GM12878 (cell line): ENCODE data around the gene PCK1. TPM values are rescaled to one million over a fixed set of nuclear protein-coding genes. Genes with fewer than 3 reads are reported as not detected.

Experiments used
- ATAC-seq: fragments of 200-7000 bp; cut with Tn5 transposase; 3 replicates; pipeline ENCODE4 v1.9.1; 2020; ENCODE audit warnings: mild to moderate bottlenecking, moderate library complexity
- BruUV-seq: library from RNA; stranded (reverse); fragments of 400-500 nt; replicated peaks from 2 replicates; lab custom pipeline; 2021; lab: Mats Ljungman, UMichigan
- CTCF ChIA-PET: fragments of 300-600 bp; sonication (Branson Sonifier 250); formaldehyde crosslinking; extraction: SDS; loops from one replicate; lab custom pipeline; 2021; ENCODE audit warnings: inconsistent platforms; lab: Yijun Ruan, JAX
- POLR2A ChIA-PET: fragments of 350-600 bp; formaldehyde crosslinking; extraction: SDS; loops from one replicate; lab custom pipeline; 2021; ENCODE audit warnings: inconsistent platforms; lab: Charles Lee
- RAD21 ChIA-PET: fragments of 300-600 bp; sonication (Branson Sonifier 250); formaldehyde crosslinking; loops from one replicate; lab custom pipeline; 2023; ENCODE audit warnings: antibody characterized with exemption; ENCODE audit not compliant: unreplicated experiment; lab: Charles Lee
- SMC1A ChIA-PET: fragments of 300-600 bp; sonication (Branson Sonifier 250); formaldehyde crosslinking; loops from one replicate; lab custom pipeline; 2023; ENCODE audit not compliant: unreplicated experiment, uncharacterized antibody; lab: Charles Lee
- DNase-seq: peaks from one replicate; pipeline ENCODE4 v3.0.0-alpha.2; 2011; ENCODE audit warnings: low read depth, low spot score
- FAIRE-seq: peaks from 3 replicates; lab custom pipeline; 2011; peaks lifted over from hg19 to GRCh38; lab: Jason Lieb, UNC
- H2AFZ ChIP-seq: 2 replicates; pipeline ENCODE4 v1.6.0; 2011; ENCODE audit warnings: low read depth, low read length, control low read depth; ENCODE audit not compliant: control insufficient read depth
- H3K27ac ChIP-seq: 2 replicates; pipeline ENCODE4 v1.5.1; 2011; ENCODE audit warnings: control low read depth; ENCODE audit not compliant: control insufficient read depth, insufficient read depth
- H3K27me3 ChIP-seq, 2 experiments: replicated peaks in 1 of 2; 2 replicates each; pipeline versions ENCODE4 v1.6.0 to v1.6.1; 2011; ENCODE audit warnings: low read length in 1 of 2; ENCODE audit not compliant: control insufficient read depth in 2 of 2, insufficient read depth in 2 of 2
- H3K36me3 ChIP-seq, 2 experiments: 2 replicates each; pipeline ENCODE4 v1.5.1; 2011; ENCODE audit warnings: low read length in 1 of 2; ENCODE audit not compliant: control insufficient read depth in 2 of 2, insufficient read depth in 2 of 2
- H3K4me1 ChIP-seq: 2 replicates; pipeline ENCODE4 v1.6.1; 2011; ENCODE audit warnings: mild to moderate bottlenecking, low read length, moderate library complexity, mixed read lengths; ENCODE audit not compliant: control insufficient read depth, insufficient read depth
- H3K4me2 ChIP-seq: 2 replicates; pipeline ENCODE4 v1.6.0; 2011; ENCODE audit warnings: control low read depth; ENCODE audit not compliant: control insufficient read depth, insufficient read depth
- H3K4me3 ChIP-seq: fragments of 200-600 bp; sonication (generic); 2 replicates; pipeline ENCODE4 v1.5.1; 2016
- H3K79me2 ChIP-seq: 2 replicates; pipeline ENCODE4 v1.6.0; 2011; ENCODE audit warnings: low read length; ENCODE audit not compliant: control insufficient read depth, insufficient read depth
- H3K9ac ChIP-seq: 2 replicates; pipeline ENCODE4 v1.8.0; 2011; ENCODE audit warnings: low read length, control low read depth, mixed read lengths; ENCODE audit not compliant: control insufficient read depth, insufficient read depth
- H3K9me3 ChIP-seq: replicated peaks from 3 replicates; pipeline ENCODE4 v1.5.1; 2011; ENCODE audit warnings: mild to moderate bottlenecking, low read length; ENCODE audit not compliant: control insufficient read depth, insufficient read depth
- H4K20me1 ChIP-seq: 2 replicates; pipeline ENCODE4 v1.6.0; 2011; ENCODE audit not compliant: control insufficient read depth, insufficient read depth
- BCL3 ChIP-seq: IDR thresholded peaks from 2 replicates; pipeline ENCODE4 v1.6.1; 2011; ENCODE audit warnings: borderline replicate concordance, low read depth, mild to moderate bottlenecking, moderate library complexity, low read length; ENCODE audit not compliant: insufficient read depth, poor library complexity, severe bottlenecking
- FOXM1 ChIP-seq: IDR thresholded peaks from 2 replicates; pipeline ENCODE4 v1.6.1; 2012; ENCODE audit warnings: low read depth, mild to moderate bottlenecking, inconsistent platforms, low read length, moderate library complexity
- HCFC1 ChIP-seq: fragments of 150-350 bp; IDR thresholded peaks from 2 replicates; pipeline ENCODE4 v1.6.1; 2014; ENCODE audit warnings: low read length
- HDAC2 ChIP-seq: fragments of 200-600 bp; sonication (generic); IDR thresholded peaks from 2 replicates; pipeline ENCODE4 v1.6.1; 2017
- NR2C2 ChIP-seq: IDR thresholded peaks from 2 replicates; pipeline ENCODE4 v1.6.1; 2011; ENCODE audit warnings: borderline replicate concordance, low read depth; ENCODE audit not compliant: control insufficient read depth, insufficient read length
- PAX8 ChIP-seq: fragments of 450-650 bp; IDR thresholded peaks from 2 replicates; pipeline ENCODE4 v1.6.1; 2017; ENCODE audit warnings: mild to moderate bottlenecking, moderate library complexity
- PBX3 ChIP-seq: IDR thresholded peaks from 2 replicates; pipeline ENCODE4 v1.6.1; 2011; ENCODE audit warnings: mild to moderate bottlenecking, low read depth, low read length, moderate library complexity; ENCODE audit not compliant: insufficient replicate concordance
- RB1 ChIP-seq: fragments of 450-650 bp; formaldehyde crosslinking; IDR thresholded peaks from 2 replicates; pipeline ENCODE4 v1.6.1; 2017; ENCODE audit warnings: mild to moderate bottlenecking, borderline replicate concordance
- REST ChIP-seq: IDR thresholded peaks from 2 replicates; pipeline ENCODE4 v1.6.1; 2012; ENCODE audit warnings: mild to moderate bottlenecking, low read depth, low read length
- SIN3A ChIP-seq: IDR thresholded peaks from 2 replicates; pipeline ENCODE4 v1.6.1; 2012; ENCODE audit warnings: low read depth, low read length, improper control_type of control experiment
- TBL1XR1 ChIP-seq: IDR thresholded peaks from 2 replicates; pipeline ENCODE4 v1.6.1; 2012; ENCODE audit warnings: low read depth, low read length, improper control_type of control experiment
- USF1 ChIP-seq: IDR thresholded peaks from 2 replicates; pipeline ENCODE4 v1.6.1; 2011; ENCODE audit warnings: borderline replicate concordance, low read depth, mild to moderate bottlenecking, moderate library complexity, mixed read lengths, low read length; ENCODE audit not compliant: insufficient read depth; ENCODE audit errors: extremely low read length
- WRNIP1 ChIP-seq: IDR thresholded peaks from 2 replicates; pipeline ENCODE4 v1.6.1; 2011; ENCODE audit warnings: low read depth, low read length, improper control_type of control experiment, borderline replicate concordance
- YY1 ChIP-seq: IDR thresholded peaks from 2 replicates; pipeline ENCODE4 v1.6.1; 2011; ENCODE audit warnings: low read depth, mild to moderate bottlenecking, low read length
- WGBS: methylation state at CpG from one replicate; pipeline ENCODE4 v1.1.6; 2016; ENCODE audit warnings: low lambda C conversion rate; ENCODE audit not compliant: insufficient replicate concordance, insufficient coverage; ENCODE audit errors: missing lambda C conversion rate; 5-methylcytosine and 5-hydroxymethylcytosine counted together
- in situ Hi-C: fragments of 300-500 bp; cut with MboI; formaldehyde crosslinking; loops from 9 replicates; pipeline ENCODE4 v1.14.3; 2018; ENCODE audit warnings: mixed read lengths
- intact Hi-C: fragments of 100-400 bp; cut with micrococcal nuclease; formaldehyde crosslinking; loops from one replicate; pipeline ENCODE4 v1.14.2; 2022; ENCODE audit not compliant: unreplicated experiment
- polyA plus RNA-seq, 11 experiments: library from polyadenylated mRNA; depleted of rRNA in 4 of 11; unstranded in 6 of 11; stranded (reverse) in 5 of 11; fragments of >200 nt; fragmentation: Nextera tagmentation in 4 of 11; fragmentation: Illumina TruSeq in 1 of 11; extraction: Ambion mirVana in 4 of 11; extraction: Trizol in 1 of 11; gene quantifications; 1 replicate in 1 of 11; 2 replicates in 10 of 11; pipeline versions ENCODE4 v1.2.1 to v1.2.3, GENCODE V29; 2011 to 2016; ENCODE audit warnings: inconsistent platforms in 2 of 11, missing spikeins in 2 of 11, low read depth in 1 of 11
- total RNA-seq, 4 experiments: library from RNA; depleted of rRNA in 3 of 4; stranded (reverse); fragments of >200 nt in 3 of 4; fragmentation: Illumina TruSeq in 1 of 4; extraction: Trizol in 1 of 4; gene quantifications; 2 replicates each; pipeline versions ENCODE4 v1.2.1 to v1.2.3, GENCODE V29; 2013 to 2021

PCK1 gene
- total and polyA plus RNA-seq, 10 of the 15 experiments (the other 5 are each of a cell fraction or from before 2014, with no cell fraction given): 0.02 to 0.33 (median 0.09) TPM; not detected in 5

GRCh38 chr20:57548177-57549058 is 12.5 kb upstream of the PCK1 start:
- WGBS: 39% methylated on average over 21 of the region's 21 CpGs
- ChIA-PET SMC1A (no interaction called here), RAD21 (no interaction called here), POLR2A (no interaction called here), CTCF (no interaction called here)
- Histone ChIP-seq H3K79me2 (no peaks in the 10 kb centered on the region), H3K4me1 (no peaks in the 10 kb centered on the region), H3K36me3 (no peaks in the 10 kb centered on the region), H3K4me2 (no peak overlapping the region), H2AFZ (no peak overlapping the region), H3K4me3 (no peak overlapping the region), H3K9ac (no peak overlapping the region), H3K9me3 (no peaks in the 10 kb centered on the region), H4K20me1 (no peaks in the 10 kb centered on the region), H3K27ac (no peak overlapping the region), H3K27me3 (peaks cover 1 to 4% of the 10 kb centered on the region in 2 experiments; a peak in 1 of 4 replicates)
- in situ Hi-C loops (no loop called here), intact Hi-C loops (no loop called here)
- DNase-seq (no peak), ATAC-seq (peak; percentile 31; the same call in 1 of the 3 replicates), FAIRE-seq (no peak)
- no TSS peak for BruUV-seq
- no peak for TF ChIP-seq HCFC1
- TF ChIP-seq YY1: no peak
- TF ChIP-seq USF1: no peak
- no peak for TF ChIP-seq HDAC2
- TF ChIP-seq REST: no peak
- no peak for TF ChIP-seq RB1
- no peak for TF ChIP-seq SIN3A
- no peak for TF ChIP-seq PAX8
- TF ChIP-seq WRNIP1: no peak
- TF ChIP-seq PBX3: no peak
- no peak for TF ChIP-seq FOXM1
- TF ChIP-seq NR2C2: no peak
- no peak for TF ChIP-seq BCL3
- TF ChIP-seq TBL1XR1: no peak
